HUES64 (cell line): ENCODE results near the gene USP2.

Experiments used
- H3K27ac ChIP-seq: 2 replicates; pipeline ENCODE4 v1.7.0; 2013; ENCODE audit warnings: low read depth, low read length, inconsistent platforms
- H3K27me3 ChIP-seq: 2 replicates; pipeline ENCODE4 v1.6.1; 2013; ENCODE audit warnings: mild to moderate bottlenecking, low read length; ENCODE audit not compliant: insufficient read depth
- H3K36me3 ChIP-seq: 2 replicates; pipeline ENCODE4 v1.6.1; 2013; ENCODE audit warnings: mild to moderate bottlenecking, low read length; ENCODE audit not compliant: insufficient read depth
- H3K4me1 ChIP-seq: 2 replicates; pipeline ENCODE4 v1.6.1; 2013; ENCODE audit warnings: mild to moderate bottlenecking, low read length, moderate library complexity; ENCODE audit not compliant: insufficient read depth
- H3K4me3 ChIP-seq: 2 replicates; pipeline ENCODE4 v1.5.1; 2013; ENCODE audit warnings: mild to moderate bottlenecking, low read length, moderate library complexity
- H3K9ac ChIP-seq: 2 replicates; pipeline ENCODE4 v1.6.1; 2013; ENCODE audit warnings: mild to moderate bottlenecking, low read depth, low read length
- H3K9me3 ChIP-seq: 2 replicates; pipeline ENCODE4 v1.6.1; 2013; ENCODE audit warnings: low read depth, low read length; ENCODE audit not compliant: insufficient read depth
- WGBS: fragments of 150-250, 120-280 bp; methylation state at CpG from one replicate; pipeline ENCODE4 v1.1.7; 2013; ENCODE audit warnings: missing lambda C conversion rate; 5-methylcytosine and 5-hydroxymethylcytosine counted together

The USP2 gene

DNA sequence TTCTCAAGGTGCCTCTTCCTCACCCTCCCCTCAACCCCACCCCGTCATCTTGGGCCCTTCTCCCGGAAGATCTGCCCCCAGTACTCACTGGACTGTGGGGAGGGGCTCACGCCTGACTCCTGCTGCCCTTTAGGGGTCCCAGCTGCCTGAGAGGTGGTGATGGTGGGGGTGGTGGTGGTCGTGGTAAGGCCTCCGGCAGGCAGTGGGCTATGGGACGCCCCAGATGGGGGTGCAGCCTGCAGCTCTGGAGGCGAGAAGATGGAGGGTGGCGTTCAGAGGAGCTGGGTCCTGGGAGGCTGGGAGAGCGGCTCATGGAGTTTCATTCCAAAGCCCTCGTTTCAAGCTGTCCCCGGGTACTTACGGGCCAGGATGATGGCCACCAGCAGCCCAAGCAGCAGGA lies 35.8 kb downstream of the USP2 start:
- H3K4me3 ChIP-seq: no peak overlapping the region
- H3K9ac ChIP-seq: no peak overlapping the region
- no peaks in the 10 kb centered on the region for H3K9me3 ChIP-seq
- H3K27me3 ChIP-seq: peaks cover 27% of the 10 kb centered on the region
- 92% methylated on average over 12 of the region's 12 CpGs for WGBS
- H3K27ac ChIP-seq: no peak overlapping the region
- H3K36me3 ChIP-seq: no peaks in the 10 kb centered on the region
- peaks cover 7% of the 10 kb centered on the region for H3K4me1 ChIP-seq

DNA sequence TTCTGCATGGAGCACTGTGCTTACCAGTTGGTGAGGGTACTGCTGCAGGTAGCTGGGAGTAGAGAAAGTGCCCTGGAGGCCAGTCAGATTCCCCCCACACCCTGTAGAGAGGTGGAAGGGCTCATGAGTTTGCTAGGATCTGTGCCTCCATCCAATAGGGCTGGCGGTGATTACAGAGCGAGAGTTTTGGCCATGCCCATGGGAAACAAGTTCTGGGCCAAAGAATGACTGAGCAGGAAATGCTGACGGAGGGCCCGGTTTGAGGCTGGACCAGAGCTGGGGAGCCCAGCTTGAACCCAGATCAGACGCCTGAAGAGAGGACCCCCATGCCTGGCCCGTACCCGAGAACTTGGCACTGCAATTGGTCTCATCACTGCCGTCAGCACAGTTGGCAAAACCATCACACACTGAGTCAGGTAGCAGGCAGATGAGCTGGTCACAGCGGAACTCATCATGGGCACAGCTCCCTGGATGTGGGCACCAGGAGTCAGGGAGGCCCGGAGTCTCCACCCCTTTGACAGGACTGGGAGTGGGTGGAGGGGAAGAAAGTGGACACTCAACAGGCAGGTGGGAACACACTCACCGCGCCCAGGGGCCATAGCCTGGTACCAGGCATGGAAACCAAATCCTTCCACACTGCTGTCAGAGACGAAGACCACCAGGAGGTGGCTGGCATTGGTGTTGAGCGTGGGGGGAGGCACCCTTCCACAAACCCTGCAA lies 37.0 kb downstream of the USP2 start:
- H3K27me3 ChIP-seq: peaks cover 39% of the 10 kb centered on the region
- peaks cover 7% of the 10 kb centered on the region for H3K4me1 ChIP-seq
- H3K9me3 ChIP-seq: no peaks in the 10 kb centered on the region
- no peak overlapping the region for H3K9ac ChIP-seq
- WGBS: 83% methylated on average over 14 of the region's 14 CpGs
- H3K4me3 ChIP-seq: no peak overlapping the region
- no peak overlapping the region for H3K27ac ChIP-seq
- no peaks in the 10 kb centered on the region for H3K36me3 ChIP-seq

DNA sequence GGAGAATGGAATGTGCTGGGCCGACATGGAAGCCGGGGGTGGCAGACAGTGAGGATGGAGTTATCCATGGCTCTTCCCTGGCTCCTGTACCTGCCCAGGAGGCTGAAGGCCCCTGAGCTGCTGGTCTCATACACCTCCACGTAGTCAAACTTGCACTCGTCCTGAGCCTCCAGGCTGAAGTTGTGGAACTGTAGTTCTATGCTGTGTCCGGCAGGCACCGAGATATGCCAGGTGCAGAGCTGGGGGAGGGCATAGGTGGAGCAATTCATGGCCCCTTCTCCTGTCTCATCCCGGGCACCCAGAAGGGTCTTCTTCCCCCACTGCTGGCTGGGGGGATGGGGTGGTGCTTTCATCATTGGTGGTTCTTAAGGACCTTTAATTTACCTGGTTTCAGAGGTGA lies 37.8 kb downstream of the USP2 start:
- WGBS: 89% methylated on average over 6 of the region's 7 CpGs
- Histone ChIP-seq H3K9me3 (no peaks in the 10 kb centered on the region), H3K36me3 (no peaks in the 10 kb centered on the region), H3K27ac (no peak overlapping the region), H3K9ac (no peak overlapping the region), H3K4me1 (peaks cover 11% of the 10 kb centered on the region), H3K4me3 (no peak overlapping the region), H3K27me3 (peaks cover 46% of the 10 kb centered on the region)

DNA sequence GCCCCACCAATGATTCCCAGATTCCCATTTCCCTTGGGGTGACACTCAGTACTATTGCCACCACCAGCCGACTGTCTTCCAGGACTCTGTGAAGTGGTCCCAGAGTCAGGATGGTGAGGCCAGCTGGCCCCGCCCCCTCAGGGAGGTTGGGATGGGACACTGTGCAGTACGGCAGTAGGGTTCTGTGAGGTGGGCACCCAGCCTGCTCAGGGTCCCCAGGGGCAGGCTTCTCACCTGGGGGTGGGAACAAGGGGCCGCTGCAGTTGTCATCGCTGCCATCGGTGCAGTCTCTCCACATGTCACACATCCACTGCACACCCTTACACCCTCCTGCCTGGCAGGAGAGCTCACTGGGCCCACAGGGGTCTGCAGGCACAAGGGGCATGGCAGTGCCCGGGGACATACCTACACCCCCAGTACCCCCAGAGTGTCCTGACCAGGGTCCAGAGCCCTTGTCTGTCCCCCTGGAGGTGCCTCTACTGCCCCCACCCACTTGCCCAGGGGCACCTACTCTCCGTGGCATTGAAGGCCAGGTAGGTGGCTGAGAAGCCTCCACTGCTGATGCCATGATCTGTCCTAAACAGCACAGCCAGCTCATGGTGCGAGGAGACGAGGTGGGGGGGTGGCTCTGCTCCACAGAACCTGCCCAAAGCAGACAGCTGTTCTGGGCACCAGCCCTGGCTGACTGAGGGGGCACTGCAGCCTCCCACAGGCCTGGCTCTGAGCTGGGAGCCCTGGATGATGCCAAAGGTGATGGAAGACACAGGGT lies 38.9 kb downstream of the USP2 start:
- Histone ChIP-seq H3K27me3 (peaks cover 47% of the 10 kb centered on the region), H3K9ac (no peak overlapping the region), H3K27ac (no peak overlapping the region), H3K36me3 (no peaks in the 10 kb centered on the region), H3K9me3 (no peaks in the 10 kb centered on the region), H3K4me1 (peaks cover 20% of the 10 kb centered on the region), H3K4me3 (no peak overlapping the region)
- 90% methylated on average over 10 of the region's 10 CpGs for WGBS

GRCh38 chr11:119342023-119342300 lies 39.5 kb downstream of the USP2 start:
- WGBS: 90% methylated on average over 7 of the region's 7 CpGs
- Histone ChIP-seq H3K36me3 (peaks cover under 1% of the 10 kb centered on the region; the same call in 1 of the 2 replicates), H3K9ac (no peak overlapping the region), H3K4me3 (no peak overlapping the region), H3K4me1 (peaks cover 25% of the 10 kb centered on the region), H3K27ac (no peak overlapping the region), H3K27me3 (peaks cover 47% of the 10 kb centered on the region), H3K9me3 (no peaks in the 10 kb centered on the region)

DNA sequence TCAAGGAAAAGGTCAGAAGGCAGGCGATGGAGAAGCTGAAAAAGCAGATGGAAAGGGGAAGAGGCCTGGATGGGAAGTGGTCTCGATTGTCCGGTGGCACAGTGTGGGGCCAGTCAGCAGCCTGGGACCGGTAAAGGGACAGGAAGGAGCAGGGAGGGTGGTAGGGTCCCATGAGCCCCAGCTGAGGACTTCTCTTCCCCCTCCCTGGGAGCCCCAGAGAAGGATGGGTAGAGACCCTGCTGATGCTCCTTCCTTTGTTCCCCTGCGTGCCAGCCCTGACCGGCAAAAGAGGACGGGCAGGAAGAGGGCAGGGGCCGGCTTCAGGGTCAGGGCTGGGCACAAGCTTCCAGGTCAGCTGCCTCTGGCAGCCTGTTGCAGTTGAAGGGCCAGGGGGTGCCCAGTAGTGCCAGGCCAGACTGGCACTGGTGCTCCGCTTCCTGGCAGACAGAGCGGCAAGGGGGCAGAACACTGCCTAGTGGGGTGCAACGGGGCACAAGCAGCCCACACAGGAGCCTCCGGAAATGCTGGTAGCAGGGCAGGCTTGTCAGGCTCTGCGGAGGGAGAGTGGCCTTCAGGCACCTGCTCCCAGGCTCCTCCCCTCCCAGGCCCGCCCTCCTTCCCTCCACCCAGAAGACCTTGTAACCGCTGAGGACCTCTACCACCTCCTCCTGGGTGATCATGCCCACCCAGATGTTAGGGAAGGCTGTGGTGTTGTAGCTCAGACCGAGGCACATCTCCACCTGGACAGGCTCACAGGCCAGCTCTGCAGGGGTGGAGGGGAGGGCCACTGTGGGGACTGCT lies 40.1 kb downstream of the USP2 start:
- no peak overlapping the region for H3K9ac ChIP-seq
- H3K4me3 ChIP-seq: peak overlapping the region; percentile 59
- H3K27ac ChIP-seq: no peak overlapping the region
- peaks cover 47% of the 10 kb centered on the region for H3K27me3 ChIP-seq
- peaks cover 6% of the 10 kb centered on the region for H3K36me3 ChIP-seq
- WGBS: 46% methylated on average over 16 of the region's 16 CpGs
- peaks cover 26% of the 10 kb centered on the region for H3K4me1 ChIP-seq
- H3K9me3 ChIP-seq: no peaks in the 10 kb centered on the region

- Histone ChIP-seq H3K4me1 (peaks cover 26% of the 10 kb centered on the region), H3K9ac (peak within 1 kb of the TSS; percentile 49), H3K4me3 (peak within 1 kb of the TSS; percentile 59), H3K9me3 (no peaks in the 10 kb centered on the region), H3K36me3 (peaks cover 11% of the 10 kb centered on the region), H3K27ac (no peak within 1 kb of the TSS), H3K27me3 (peaks cover 47% of the 10 kb centered on the region)
- WGBS: 3% methylated on average over 53 of the region's 53 CpGs
Observed at GRCh38 chr11:119340335-119341221, 40.9 kb downstream of the USP2 start, which contains the start of gene C1QTNF5. C1QTNF5 (minus strand) TSS chr11:119340883; CDS start chr11:119340397, 486 bp downstream.

DNA sequence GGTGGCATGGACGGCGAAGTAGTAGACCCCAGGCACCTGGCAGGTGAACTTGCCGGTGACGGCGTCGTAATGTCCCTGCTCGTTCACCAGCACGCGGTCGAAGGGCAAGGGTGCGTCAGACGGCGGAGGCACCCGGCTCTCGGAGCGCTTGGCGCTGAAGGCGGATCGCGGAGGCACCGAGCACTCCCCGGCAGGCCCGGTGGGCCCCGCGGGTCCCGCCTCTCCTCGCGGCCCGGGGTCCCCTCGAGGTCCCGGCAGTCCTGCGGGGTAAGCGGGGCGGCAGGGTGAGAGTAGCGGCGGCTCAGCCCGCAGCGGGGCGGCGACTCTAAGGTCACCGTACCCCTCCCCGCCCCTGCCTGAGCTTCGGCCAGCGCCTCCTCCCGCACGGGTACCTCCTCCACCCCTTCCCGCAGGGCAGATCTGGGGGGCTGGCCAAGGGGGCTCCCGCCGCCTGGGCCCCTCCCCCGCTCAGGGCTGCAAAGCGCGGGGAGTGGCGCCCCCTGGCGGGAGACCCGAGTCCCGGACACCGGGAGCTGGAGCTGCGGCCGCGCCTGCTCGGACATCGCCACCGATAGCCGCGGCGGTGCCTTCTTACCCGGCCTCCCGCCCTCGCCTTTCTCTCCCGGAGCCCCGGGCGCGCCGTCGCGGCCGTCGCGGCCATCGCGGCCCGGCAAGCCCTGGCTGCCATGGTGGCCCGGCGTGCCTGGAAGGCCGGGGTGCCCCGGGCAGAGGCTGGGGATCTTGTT lies 41.7 kb downstream of the USP2 start:
- H3K4me1 ChIP-seq: peaks cover 34% of the 10 kb centered on the region

DNA sequence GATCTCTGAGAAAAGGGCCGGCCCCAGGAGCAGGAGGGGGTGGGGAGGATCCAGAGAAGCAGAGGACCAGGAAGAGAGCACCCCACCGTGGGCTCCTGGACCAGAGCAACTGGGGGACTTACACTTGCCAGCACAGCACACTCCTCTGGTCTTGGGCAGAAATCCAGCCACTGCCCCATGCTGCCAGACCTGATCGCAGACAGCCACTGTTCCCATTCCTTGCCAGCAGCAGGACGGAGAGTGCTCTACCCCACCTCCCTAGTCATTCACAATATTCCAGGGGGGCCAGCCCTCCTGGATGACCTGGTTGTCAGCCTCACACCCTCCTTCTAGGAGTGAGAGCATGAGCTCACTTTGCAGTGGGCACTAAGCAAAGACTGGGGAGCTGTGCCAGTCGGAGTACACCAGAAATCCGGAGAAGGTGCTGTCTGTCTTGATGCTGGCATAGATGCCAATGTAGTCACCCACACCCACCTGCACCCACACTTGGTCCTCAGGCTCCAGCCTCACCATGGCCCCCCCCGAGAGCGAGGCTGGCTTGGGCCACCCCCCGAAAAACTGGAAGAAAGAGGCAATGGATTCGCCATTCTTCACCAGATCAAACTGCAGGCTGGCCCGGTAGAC lies 42.4 kb downstream of the USP2 start:
- no peak overlapping the region for H3K9ac ChIP-seq
- peak overlapping the region; percentile 59 for H3K4me3 ChIP-seq
- H3K4me1 ChIP-seq: peaks cover 34% of the 10 kb centered on the region
- H3K27ac ChIP-seq: no peak overlapping the region
- H3K9me3 ChIP-seq: no peaks in the 10 kb centered on the region
- WGBS: 58% methylated on average over 11 of the region's 11 CpGs
- peaks cover 42% of the 10 kb centered on the region for H3K27me3 ChIP-seq
- H3K36me3 ChIP-seq: peaks cover 11% of the 10 kb centered on the region

More for the DNA sequence above, 41.7 kb downstream of the USP2 start:
- WGBS: 4% methylated on average over 86 of the region's 86 CpGs
- Histone ChIP-seq H3K36me3 (peaks cover 11% of the 10 kb centered on the region), H3K9ac (peak overlapping the region; percentile 49), H3K4me3 (peak overlapping the region; percentile 59), H3K9me3 (no peaks in the 10 kb centered on the region), H3K27ac (no peak overlapping the region), H3K27me3 (peaks cover 44% of the 10 kb centered on the region)
